GM19240 (cell line): ENCODE measurements around the gene KRTAP10-8.
"Not testable (repeated sequence)": the region's sequence is repeated elsewhere in the genome, so short reads cannot be mapped to it uniquely, and the experiment has no call there.

Source experiments
- DNase-seq: peaks from one replicate; pipeline ENCODE4 v3.0.0; 2011; ENCODE audit warnings: low spot score; ENCODE audit not compliant: insufficient read length

KRTAP10-8 gene

GRCh38 chr21:44598061-44598460 is 13.8 kb upstream of the KRTAP10-8 start:
- DNase-seq, result no peak

DNA sequence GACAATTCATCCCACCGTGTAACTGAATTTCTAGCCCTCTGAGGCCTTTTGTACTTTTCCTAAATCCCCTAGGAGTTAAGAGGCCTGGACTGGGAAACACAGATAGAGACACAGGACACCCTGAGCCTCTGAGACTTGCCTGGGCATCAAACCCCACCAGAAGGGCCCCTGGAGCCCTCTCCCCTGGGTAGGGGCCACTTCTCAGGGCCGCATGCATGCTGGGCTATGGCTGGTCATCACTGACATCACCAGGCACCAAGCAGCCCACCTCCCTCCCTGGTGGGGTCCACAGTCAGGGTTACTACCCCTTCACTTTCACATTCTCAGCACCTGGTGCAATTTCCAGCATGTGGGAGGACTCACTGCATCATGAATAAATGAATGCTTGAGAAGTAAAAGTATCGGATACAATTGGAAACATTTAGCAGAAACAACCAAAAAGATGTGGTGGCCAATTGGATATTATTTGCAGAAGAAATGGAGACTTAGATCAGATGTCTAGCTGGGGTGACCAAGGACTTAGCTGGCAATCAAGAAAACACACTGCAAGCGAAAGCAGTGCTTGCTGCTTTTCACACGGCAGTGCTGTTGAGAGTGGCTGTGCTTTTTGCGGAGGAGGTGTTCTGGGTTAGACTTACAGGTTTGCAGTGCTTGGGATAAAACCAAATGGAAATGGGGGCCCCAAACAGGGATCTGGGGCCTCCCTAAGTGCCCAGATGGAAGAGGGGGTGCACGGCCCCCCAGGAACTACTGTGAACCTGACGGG is 12.4 kb upstream of the KRTAP10-8 start:
- no peak for DNase-seq

DNA sequence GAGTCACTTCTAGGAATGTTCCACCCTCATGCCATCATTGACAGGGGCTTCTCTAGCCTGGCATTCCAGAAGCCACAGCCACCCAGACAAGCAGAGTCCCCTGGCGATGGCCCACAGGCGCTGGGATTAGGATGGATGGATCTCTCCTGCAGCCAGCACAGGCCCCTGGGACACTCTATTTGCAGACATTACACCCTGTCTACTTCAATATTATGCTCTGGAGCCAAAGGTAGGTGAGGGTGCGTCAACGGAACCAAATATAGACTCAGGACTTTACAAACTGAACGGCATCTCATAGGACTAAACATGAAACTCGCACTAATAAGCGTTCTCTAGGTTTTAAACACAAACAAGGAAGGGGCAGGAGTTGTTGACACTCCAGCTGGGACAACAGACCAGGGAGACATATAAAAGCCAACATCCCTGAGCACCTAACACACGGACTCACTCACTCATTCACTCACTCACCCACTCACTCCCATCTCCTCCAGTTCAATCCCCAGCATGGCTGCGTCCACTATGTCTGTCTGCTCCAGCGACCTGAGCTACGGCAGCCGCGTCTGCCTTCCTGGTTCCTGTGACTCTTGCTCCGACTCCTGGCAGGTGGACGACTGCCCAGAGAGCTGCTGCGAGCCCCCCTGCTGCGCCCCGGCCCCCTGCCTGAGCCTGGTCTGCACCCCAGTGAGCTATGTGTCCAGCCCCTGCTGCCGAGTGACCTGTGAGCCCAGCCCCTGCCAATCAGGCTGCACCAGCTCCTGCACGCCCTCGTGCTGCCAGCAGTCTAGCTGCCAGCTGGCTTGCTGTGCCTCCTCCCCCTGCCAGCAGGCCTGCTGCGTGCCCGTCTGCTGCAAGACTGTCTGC is 11.5 kb upstream of the KRTAP10-8 start, which contains the start of gene KRTAP10-7:
TSS of gene KRTAP10-7 (plus strand) at position 480 of the 861 bp plus-strand sequence. CDS start at position 505, 25 bp downstream.
- not testable (repeated sequence) for DNase-seq

GRCh38 chr21:44601091-44601490 is 10.8 kb upstream of the KRTAP10-8 start:
- not testable (repeated sequence) for DNase-seq

DNA sequence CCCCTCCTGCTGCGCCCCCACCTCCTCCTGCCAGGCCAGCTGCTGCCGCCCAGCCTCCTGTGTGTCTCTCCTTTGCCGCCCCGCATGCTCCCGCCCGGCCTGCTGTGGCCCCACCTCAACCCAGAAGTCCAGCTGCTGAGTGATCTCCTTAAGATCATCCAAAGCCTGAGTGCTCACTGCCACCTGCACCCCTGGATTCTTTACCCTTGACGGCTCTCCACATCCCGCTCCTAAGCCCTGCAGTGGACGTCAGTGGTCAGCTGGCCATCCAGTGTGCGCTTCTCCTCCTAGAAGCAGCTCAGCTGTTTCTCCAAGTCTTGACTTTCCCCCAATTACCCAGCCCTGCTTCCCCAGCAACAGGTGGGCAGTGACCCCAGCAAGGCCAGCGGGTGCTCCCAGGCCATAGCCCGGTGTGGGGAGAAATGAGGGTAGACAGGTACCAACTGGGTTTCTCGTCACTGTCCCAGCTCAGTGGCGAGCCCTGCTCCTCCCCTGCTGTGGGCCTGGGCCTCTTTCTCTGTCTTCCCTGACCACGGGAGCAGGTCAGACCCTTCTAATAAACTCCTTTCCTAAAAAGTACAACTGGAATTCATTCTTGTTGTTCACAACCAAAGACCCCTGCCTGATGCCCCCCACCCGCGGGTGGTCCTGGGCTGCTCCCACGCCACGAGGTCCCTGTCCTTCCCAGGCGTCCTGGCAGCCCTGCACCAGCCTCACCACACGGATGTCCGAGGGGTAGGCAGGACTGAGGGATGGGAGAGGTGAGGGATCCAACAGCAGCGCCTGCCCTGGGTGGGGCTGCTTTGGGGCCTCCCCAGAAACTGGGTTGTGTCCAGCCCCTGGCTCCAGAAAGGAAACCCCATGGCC is 10.1 kb upstream of the KRTAP10-8 start:
- DNase-seq, result no peak

- no peak for DNase-seq
Observed at GRCh38 chr21:44602463-44602850, 9.4 kb upstream of the KRTAP10-8 start.

DNA sequence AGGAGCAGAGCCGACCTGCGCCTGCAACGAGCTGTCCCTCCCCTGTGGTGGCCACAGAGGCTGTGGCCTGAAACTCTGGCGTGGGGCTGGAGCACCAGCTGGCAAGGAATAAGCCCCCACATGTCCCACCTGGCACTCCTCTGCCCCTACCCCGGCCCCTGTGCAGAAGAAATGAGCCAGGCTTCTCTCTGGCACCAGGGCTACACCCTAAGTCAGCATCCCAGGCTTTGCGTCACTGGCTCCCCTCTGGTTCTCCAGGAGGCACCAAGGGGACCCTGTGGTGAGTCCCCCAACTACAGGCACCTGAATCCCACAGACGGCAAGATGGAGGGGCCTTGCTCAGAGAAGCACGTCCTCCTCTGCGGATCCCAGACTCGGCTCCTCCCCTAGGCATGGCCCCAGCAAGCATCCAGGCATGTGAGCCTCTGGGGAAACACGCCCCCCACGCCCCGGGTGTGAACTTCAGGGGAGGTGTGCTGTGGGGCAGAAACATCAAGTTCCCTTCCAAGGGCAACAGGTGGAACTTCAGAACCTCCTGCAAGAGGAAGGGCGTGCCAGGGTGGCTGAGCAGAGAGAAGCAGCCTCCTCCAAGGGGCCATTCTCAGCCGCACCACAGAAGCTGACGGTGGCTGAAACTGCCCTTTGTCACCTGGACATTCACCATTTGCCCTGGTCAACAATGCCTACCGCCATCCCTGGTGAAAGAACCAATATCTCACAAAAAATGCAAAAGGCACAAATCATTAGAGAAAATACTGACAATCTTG is 8.6 kb upstream of the KRTAP10-8 start:
- DNase-seq, result no peak

DNA sequence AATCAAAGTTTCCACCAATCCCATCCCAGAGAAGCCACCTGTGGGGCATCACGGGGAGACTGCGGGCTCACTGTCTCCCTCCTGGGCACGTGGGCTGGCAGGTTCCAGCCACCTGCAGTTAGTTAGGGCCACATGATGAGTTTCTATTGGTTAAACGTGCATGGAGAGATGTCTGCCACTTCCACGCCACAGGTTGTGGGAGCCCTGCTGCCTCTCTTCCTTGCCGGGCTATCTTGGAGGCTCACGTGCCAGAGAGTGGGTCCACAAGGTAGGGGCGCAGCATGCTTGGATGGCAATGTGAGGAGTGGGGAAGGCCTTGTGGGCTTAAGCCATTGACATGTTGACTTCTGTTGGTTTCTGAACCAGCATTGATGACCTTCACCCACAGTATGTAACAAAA is 8.0 kb upstream of the KRTAP10-8 start:
- no peak for DNase-seq

DNA sequence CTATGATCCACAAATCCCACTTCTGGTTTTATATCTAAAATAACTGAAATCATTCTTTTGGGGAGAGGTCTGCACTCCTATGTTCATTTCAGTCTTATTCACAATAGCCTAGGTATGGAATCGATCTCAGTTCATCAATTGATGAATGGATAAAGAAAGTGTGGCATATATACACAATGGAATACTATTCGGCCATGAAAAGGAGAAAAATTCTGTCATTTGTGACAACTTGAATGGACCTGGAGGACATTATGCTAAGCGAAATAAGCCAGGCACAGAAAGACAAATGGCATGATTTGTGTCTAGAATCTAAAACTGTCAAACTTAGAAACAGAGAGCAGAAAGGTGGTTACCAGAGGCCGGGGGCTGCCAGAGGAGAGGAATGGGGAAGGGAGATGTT is 5.4 kb upstream of the KRTAP10-8 start:
- DNase-seq, result no peak

DNA sequence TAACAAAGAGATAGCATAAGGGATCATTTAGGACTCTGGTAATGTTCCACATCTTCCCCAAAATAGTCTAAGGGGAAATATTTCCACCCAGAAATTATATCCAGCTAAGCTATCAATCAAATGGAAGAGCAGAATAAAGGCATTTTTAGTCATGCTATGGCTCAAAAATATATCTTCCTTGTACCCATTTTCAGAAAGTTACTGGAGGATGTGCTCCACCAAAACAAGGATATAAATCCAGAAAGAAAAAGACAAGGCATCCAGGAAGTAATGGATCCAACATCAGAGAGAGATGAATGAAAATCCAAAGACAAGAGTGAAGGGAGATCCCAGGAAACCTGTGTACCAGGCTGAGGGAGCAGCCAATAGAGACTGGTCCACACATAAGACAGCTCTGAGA is 2.7 kb upstream of the KRTAP10-8 start:
- no peak for DNase-seq

DNA sequence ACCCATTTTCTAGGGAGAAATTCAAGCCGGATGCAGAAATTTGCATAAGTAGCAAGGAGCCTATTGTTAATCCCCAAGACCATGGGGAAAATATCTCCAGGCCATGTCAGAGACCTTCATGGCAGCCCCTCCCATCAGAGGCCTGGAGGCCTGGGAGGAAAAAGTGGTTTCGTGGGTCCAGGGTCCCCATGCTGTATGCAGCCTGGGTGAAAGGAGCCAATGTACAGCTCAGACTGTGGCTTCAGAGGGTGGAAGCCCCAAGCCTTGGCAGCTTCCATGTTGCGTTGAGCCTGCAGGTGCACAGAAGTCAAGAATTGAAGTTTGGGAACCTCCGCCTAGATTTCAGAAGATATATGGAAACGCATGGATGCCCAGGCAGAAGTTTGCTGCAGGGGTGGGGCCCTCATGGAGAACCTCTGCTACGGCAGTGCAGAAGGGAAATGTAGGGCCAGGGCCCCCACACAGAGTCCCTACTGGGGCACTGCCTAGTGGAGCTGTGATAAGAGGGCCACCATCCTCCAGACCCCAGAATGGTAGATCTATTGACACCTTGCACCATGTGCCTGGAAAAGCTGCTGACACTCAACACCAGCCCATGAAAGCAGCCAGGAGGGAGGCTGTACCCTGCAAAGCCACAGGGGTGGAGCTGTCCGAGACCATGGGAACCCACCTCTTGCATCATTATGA is 1.6 kb upstream of the KRTAP10-8 start:
- not testable (repeated sequence) for DNase-seq

DNA sequence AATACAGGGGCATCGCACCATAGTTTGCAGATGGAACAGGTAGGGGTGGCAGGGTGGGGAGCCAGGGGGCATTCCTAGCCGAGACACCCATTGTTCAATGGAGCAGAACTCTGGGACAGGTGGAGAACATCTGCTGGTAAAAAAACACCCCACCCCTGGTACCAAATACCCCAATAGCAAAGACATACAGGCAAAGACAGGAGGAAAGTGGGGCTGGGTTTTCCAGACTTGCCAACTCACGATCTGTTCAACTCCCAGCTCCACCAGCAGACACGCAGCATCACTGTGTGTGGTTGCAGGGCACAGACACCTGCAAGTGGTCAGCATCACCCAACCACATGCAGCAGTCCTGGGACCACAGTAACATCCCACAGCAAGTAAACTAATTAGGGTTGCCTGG is 328 bp upstream of the KRTAP10-8 start:
- no peak for DNase-seq

GRCh38 chr21:44612669-44613229 is 870 bp downstream of the KRTAP10-8 start:
- DNase-seq, result no peak

DNA sequence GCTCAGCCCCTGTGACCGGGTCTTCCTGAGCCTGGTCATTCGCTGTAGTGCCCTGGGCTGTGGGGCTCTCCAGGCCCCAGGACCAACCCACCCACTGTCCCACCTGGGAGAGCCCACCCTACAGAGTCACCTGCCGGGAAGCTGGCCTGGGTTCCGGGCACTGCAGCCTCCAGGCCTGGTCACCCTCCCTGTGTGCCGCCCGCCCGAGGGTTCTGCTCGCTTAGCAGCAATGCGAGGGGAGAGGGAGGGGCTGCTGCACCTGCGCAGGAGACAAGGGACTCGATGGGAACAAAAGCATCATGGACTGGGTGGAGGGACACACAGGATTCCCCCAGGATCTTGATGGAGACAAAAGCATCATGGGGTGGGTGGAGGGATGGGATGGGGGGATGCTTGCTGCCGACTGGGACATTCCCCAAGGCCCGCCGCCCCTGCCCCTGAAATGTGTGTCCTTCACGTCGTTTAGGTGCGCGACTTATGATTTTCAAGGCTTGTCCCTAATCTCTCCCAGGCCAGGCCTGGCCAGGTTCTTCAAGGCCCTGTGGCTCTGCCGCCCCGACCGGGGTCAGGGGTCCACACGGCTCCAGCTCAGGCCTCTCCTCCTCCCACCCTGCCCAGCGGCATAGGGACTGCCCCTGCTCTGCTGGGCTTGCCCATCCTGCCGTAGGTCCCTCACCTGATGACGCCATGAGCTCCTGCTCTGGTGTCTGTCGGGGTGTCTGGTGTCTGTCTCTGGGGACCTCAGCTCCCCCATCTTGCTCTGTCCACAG is 1.7 kb downstream of the KRTAP10-8 start:
- DNase-seq, result no peak

DNA sequence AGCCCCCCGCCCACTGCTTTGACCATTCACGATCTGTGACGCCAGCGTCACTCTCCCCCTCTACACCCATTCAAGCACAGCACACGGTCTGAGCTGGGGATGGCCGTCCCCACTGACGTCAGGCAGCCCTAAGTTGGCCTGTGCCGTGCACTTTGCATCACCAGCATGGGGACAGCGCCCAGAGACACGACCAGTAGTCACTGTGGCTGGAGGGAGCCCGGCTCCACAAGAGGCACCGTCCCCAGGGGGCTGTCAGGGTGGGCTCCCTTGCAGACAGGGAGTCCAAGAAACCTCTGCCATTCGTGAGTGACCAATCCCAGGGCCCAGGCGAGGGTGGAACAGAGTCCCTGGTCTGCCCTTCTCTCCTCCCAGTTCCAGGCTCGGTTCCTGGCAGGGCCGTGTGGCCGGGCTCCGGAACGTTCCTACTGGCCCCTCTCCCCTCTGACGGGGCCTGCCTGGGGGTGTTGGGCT is 2.3 kb downstream of the KRTAP10-8 start:
- no peak for DNase-seq

DNA sequence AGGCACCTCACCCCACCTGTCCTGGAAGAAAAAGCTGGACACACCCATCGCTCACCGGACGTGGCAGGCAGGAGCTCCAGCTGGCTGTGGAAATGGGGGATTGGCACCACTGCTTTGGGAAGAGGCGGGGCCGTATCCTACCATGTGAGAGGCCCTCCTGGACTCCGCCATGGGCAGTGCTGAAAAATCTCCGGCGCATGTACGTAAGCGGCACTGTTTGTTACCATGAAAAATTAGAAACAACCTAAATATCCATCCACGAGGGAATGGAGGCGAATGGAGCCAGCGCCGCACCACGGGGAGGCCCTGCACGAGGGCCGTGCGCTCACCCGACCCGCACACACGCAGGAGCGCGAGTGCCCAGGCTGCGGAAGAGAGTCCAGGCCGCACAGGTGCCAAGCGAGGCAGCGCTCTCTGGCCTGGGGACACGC is 3.1 kb downstream of the KRTAP10-8 start:
- no peak for DNase-seq

DNA sequence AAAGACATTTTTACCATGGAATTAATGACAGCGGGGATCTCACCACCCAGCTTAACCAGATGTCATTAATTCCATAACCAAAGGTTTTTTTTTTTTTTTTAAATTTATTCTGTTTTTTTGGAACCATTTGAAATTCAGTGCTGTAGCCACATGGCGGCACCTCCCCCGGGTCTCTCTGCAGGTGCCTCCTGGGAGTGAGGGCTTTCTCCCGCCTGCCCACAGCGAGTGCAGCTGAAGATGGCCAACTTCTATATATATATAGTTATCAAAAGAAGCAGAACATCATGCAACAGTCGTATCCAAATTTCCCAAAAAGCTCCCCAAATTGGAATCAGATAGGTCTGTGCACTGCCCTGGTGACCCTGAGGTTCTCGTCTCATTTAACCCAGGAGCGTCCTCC is 3.6 kb downstream of the KRTAP10-8 start:
- no peak for DNase-seq

GRCh38 chr21:44615911-44616590 is 4.2 kb downstream of the KRTAP10-8 start:
- no peak for DNase-seq
